Measurements from ENCODE around the gene TDP2.

- TF ChIP-seq CTCF (IDR thresholded peaks at IDR 0.05) (no peak), POLR2A (IDR thresholded peaks at IDR 0.05) (no peak)
Observed at GRCh38 chr6:24642061-24642460, 24.6 kb downstream of the TDP2 start.

Measured in right lobe of liver (tissue), 4 donors.